Loucy (cell line): ENCODE results near the gene ELP2.

Experiments
- EZH2phosphoT487 ChIP-seq: fragments of 200-600 bp; IDR thresholded peaks from 2 replicates; pipeline ENCODE4 v1.6.1; 2018; ENCODE audit warnings: antibody characterized with exemption, mild to moderate bottlenecking, moderate library complexity, borderline replicate concordance
- TF ChIP-seq, protein P1 (sequence below): fragments of 200-600 bp; sonication (generic); conservative IDR thresholded peaks from 2 replicates; pipeline ENCODE4 v1.5.1; 2014; ENCODE audit warnings: mild to moderate bottlenecking, antibody characterized with exemption, low read length

DNA sequence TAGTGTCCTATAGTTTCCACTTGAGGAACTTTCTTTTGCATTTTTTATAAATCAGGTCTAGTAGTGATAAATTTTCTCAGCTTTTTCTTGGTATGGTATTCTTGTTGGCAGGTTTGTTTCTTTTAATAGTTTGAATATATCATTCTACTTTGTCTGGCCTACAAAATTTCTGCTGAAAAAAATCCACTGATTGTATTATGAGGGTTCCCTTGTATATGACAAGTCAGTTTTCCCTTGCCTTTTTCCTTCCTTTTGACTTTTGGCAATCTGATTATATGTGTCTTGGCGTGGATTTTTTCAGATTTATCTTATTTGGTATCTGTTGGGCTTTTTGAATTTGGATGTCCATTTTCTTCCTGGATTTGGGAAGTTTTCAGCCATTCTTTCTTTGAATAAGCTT, 99.5 kb downstream of the ELP2 start:
- TF ChIP-seq, protein P1, sequence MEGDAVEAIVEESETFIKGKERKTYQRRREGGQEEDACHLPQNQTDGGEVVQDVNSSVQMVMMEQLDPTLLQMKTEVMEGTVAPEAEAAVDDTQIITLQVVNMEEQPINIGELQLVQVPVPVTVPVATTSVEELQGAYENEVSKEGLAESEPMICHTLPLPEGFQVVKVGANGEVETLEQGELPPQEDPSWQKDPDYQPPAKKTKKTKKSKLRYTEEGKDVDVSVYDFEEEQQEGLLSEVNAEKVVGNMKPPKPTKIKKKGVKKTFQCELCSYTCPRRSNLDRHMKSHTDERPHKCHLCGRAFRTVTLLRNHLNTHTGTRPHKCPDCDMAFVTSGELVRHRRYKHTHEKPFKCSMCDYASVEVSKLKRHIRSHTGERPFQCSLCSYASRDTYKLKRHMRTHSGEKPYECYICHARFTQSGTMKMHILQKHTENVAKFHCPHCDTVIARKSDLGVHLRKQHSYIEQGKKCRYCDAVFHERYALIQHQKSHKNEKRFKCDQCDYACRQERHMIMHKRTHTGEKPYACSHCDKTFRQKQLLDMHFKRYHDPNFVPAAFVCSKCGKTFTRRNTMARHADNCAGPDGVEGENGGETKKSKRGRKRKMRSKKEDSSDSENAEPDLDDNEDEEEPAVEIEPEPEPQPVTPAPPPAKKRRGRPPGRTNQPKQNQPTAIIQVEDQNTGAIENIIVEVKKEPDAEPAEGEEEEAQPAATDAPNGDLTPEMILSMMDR = no peak
- TF ChIP-seq EZH2phosphoT487 = no peak
